ENCODE results near the gene DNAJC1. TPM values are rescaled to one million over a fixed set of nuclear protein-coding genes. Genes with fewer than 3 reads are reported as not detected.
"Not testable (repeated sequence)": the region's sequence is repeated elsewhere in the genome, so short reads cannot be mapped to it uniquely, and the experiment has no call there.

DNAJC1 gene
- total RNA-seq, 2 donors from 2014 or later = 28.9 to 56.9 TPM

DNA sequence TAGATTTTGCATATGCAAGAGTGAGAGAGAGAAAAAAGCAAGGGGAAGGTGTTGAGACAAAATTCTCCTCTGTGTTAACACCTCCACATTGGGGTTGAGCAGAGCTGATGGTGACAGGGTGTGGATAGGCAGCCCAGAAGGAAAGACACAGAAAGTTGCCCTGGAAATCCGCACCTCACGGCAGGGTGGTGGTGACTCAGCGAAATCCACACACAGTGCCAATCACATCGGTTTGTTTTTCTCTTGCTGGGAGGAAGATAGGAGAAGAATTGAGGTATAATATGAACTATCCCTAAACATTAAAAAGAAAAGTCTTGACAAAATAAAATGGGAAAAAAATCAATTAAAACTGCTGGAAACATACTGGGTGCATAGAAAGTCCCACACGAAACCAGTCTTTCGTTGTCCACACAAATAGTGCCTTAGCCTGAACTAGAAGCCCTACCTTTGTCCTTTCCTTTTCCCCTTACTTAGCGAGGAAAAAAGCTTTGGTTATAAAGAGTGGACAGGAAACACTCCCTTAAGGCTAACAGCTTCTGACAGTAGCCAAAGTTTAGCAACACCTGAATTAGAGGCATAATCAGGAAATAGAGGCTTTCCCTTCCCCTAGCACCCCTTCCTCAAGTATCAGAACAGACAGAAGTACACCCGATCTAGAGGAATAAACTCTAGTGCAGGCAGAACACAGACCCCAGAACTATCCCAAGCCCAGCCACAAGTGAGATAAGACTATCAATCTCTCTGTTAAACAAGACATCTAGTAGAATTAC, 39.2 kb upstream of the DNAJC1 start:
- Histone ChIP-seq H3K9me3 (no peaks in the 10 kb centered on the region), H3K4me3 (no peak overlapping the region), H3K27me3 (no peaks in the 10 kb centered on the region), H3K27ac (no peak overlapping the region), H3K4me1 (peaks cover 0 to 4% of the 10 kb centered on the region in 2 donors), H3K36me3 (no peaks in the 10 kb centered on the region)
- TF ChIP-seq CTCF (IDR thresholded peaks at IDR 0.05) = no peak
- no peak for DNase-seq (ENCODE audit: low spot score)

DNA sequence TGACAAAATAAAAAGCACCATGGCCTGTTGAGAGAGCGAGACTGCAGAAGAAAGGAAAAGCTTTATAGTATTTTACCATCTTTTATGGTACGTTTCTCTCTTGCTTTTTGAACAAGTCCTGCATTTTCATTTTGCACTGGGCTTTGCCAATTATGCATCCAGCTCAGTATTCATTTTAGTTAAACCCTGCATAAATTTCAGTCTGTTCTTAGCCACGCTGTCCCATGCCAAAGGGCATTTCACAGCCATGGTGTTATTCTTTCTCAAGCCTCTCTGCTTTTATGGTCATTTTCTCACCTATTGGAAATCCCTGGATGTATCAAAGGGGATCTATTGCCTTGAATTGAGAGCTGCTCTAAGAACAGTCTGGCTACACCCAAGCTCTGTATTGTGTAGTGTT, 30.8 kb upstream of the DNAJC1 start:
- Histone ChIP-seq H3K9me3 (peaks cover 0 to 14% of the 10 kb centered on the region in 2 donors), H3K4me1 (no peaks in the 10 kb centered on the region)

DNA sequence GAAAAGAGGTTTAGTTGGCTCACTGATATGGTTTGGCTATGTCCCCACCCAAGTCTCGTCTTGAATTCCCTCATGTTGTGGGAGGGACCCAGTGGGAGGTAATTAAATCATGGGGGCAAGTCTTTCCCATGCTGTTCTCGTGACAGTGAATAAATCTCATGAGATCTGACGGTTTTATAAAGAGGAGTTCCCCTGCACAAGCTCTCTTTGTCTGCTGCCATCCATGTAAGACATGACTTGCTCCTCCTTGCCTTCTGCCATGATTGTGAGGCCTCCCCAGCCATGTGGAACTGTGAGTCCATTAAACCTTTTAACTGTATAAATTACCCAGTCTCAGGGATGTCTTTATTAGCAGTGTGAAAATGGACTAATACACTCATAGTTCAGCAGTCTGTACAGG, 28.7 kb upstream of the DNAJC1 start:
- not testable (repeated sequence) for H3K4me1 ChIP-seq; H3K4me3 ChIP-seq; H3K27me3 ChIP-seq; H3K36me3 ChIP-seq; H3K27ac ChIP-seq; DNase-seq (ENCODE audit: low spot score)
- H3K9me3 ChIP-seq = peaks cover 0 to 14% of the 10 kb centered on the region in 2 donors

More for the DNA sequence above, 30.8 kb upstream of the DNAJC1 start:
- Histone ChIP-seq H3K27me3 (no peaks in the 10 kb centered on the region), H3K27ac (no peak overlapping the region), H3K36me3 (no peaks in the 10 kb centered on the region), H3K4me3 (no peak overlapping the region)
- no peak for DNase-seq (ENCODE audit: low spot score)
- no peak for TF ChIP-seq CTCF (IDR thresholded peaks at IDR 0.05)

DNA sequence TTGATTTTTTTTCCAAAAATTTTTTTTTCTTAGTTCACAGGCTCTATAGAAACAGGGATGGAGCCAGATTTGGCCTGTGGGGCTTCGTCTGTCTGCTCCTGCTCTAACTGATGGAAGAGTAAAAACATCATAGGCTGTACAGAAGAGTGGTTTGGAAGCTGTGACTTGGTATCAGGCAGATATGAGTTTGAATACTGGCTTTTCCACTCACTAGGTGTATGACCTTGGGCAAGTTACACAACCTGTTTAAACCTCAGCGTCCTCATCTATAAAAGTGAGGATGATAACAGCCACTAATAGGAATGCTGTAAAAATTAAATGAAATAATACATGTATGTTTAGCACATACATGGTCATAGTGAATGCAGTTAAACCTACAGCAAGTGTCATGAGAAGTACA, 26.9 kb upstream of the DNAJC1 start:
- Histone ChIP-seq H3K36me3 (no peaks in the 10 kb centered on the region), H3K9me3 (peaks cover 0 to 4% of the 10 kb centered on the region in 2 donors), H3K4me3 (no peak overlapping the region), H3K27ac (no peak overlapping the region), H3K27me3 (no peaks in the 10 kb centered on the region), H3K4me1 (no peaks in the 10 kb centered on the region)
- no peak for TF ChIP-seq CTCF (IDR thresholded peaks at IDR 0.05)
- no peak for DNase-seq (ENCODE audit: low spot score)

- no peak overlapping the region for H3K27ac ChIP-seq
- no peak overlapping the region for H3K4me3 ChIP-seq
- no peaks in the 10 kb centered on the region for H3K9me3 ChIP-seq
- TF ChIP-seq CTCF (IDR thresholded peaks at IDR 0.05) = no peak
- no peaks in the 10 kb centered on the region for H3K36me3 ChIP-seq
- no peaks in the 10 kb centered on the region for H3K4me1 ChIP-seq
- no peaks in the 10 kb centered on the region for H3K27me3 ChIP-seq
- DNase-seq (ENCODE audit: low spot score) = no peak
These were observed 26.1 kb upstream of the DNAJC1 start for GRCh38 chr10:22029445-22030236.

Measured in right atrium auricular region (tissue), 2 donors.